HG03280 (cell line): ENCODE measurements around the gene CLEC4A.
"Not testable (repeated sequence)": the region's sequence is repeated elsewhere in the genome, so short reads cannot be mapped to it uniquely, and the experiment has no call there.

Experiments
- ATAC-seq: cut with Tn5 transposase; IDR thresholded peaks from one replicate; pipeline ENCODE4 v1.9.1; 2021; ENCODE audit warnings: mild to moderate bottlenecking, moderate library complexity; ENCODE audit not compliant: unreplicated experiment

CLEC4A gene

GRCh38 chr12:8123124-8123912 lies at the start of gene CLEC4A:
CLEC4A (plus strand) TSS chr12:8123617; CDS start chr12:8123879, 262 bp downstream.
- no peak for ATAC-seq

- ATAC-seq, result no peak
Measured at GRCh38 chr12:8075935-8076334, 47.5 kb upstream of the CLEC4A start.

GRCh38 chr12:8076366-8076765 lies 47.1 kb upstream of the CLEC4A start:
- ATAC-seq, result no peak

GRCh38 chr12:8077207-8077606 lies 46.2 kb upstream of the CLEC4A start:
- ATAC-seq, result no peak

GRCh38 chr12:8078398-8078797 lies 45.0 kb upstream of the CLEC4A start:
- no peak for ATAC-seq

- ATAC-seq, result no peak
Measured at GRCh38 chr12:8078916-8079315, 44.5 kb upstream of the CLEC4A start.

- no peak for ATAC-seq
Measured at GRCh38 chr12:8080120-8080519, 43.3 kb upstream of the CLEC4A start.

- no peak for ATAC-seq
Measured at GRCh38 chr12:8081251-8081920, 42.0 kb upstream of the CLEC4A start.

GRCh38 chr12:8082808-8083100 lies 40.7 kb upstream of the CLEC4A start:
- ATAC-seq, result no peak

- not testable (repeated sequence) for ATAC-seq
Measured at GRCh38 chr12:8084351-8084750, 39.1 kb upstream of the CLEC4A start.

- no peak for ATAC-seq
Measured at GRCh38 chr12:8087666-8088065, 35.8 kb upstream of the CLEC4A start.

- ATAC-seq, result no peak
Measured at GRCh38 chr12:8088574-8088973, 34.8 kb upstream of the CLEC4A start.

GRCh38 chr12:8089277-8089676 lies 34.1 kb upstream of the CLEC4A start:
- not testable (repeated sequence) for ATAC-seq

GRCh38 chr12:8089716-8090115 lies 33.7 kb upstream of the CLEC4A start:
- no peak for ATAC-seq

- no peak for ATAC-seq
Measured at GRCh38 chr12:8093291-8093690, 30.1 kb upstream of the CLEC4A start.

GRCh38 chr12:8096281-8096915 lies 27.0 kb upstream of the CLEC4A start:
- ATAC-seq, result no peak

- no peak for ATAC-seq
Measured at GRCh38 chr12:8099235-8099634, 24.2 kb upstream of the CLEC4A start.

GRCh38 chr12:8108808-8109398 lies 14.5 kb upstream of the CLEC4A start:
- no peak for ATAC-seq

GRCh38 chr12:8113117-8113516 lies 10.3 kb upstream of the CLEC4A start:
- not testable (repeated sequence) for ATAC-seq

- ATAC-seq, result no peak
Measured at GRCh38 chr12:8120072-8120713, 3.2 kb upstream of the CLEC4A start.

- no peak for ATAC-seq
Measured at GRCh38 chr12:8127138-8127537, 3.7 kb downstream of the CLEC4A start.
